GM12864 (cell line): ENCODE results near the gene NEK6.

Source experiments
- DNase-seq: peaks from one replicate; pipeline ENCODE4 v3.0.0-alpha.2; 2011; ENCODE audit warnings: low read depth
- H3K4me3 ChIP-seq: 2 replicates; pipeline ENCODE4 v1.5.1; 2011; ENCODE audit warnings: mild to moderate bottlenecking, low read depth, low read length, control low read depth
- CTCF ChIP-seq: IDR thresholded peaks from 2 replicates; pipeline ENCODE4 v1.5.1; 2011; ENCODE audit warnings: low read depth, mild to moderate bottlenecking, moderate library complexity, low read length, control low read depth, inconsistent platforms; ENCODE audit errors: missing control alignments

Gene NEK6

GRCh38 chr9:124298646-124299235 is 41.0 kb downstream of the NEK6 start:
- DNase-seq = no peak
- H3K4me3 ChIP-seq = no peak overlapping the region
- no peak for TF ChIP-seq CTCF

- H3K4me3 ChIP-seq = no peak overlapping the region
- no peak for TF ChIP-seq CTCF
- DNase-seq = no peak
These were observed 41.9 kb downstream of the NEK6 start for GRCh38 chr9:124299515-124300090.

- no peak overlapping the region for H3K4me3 ChIP-seq
- TF ChIP-seq CTCF = no peak
- DNase-seq = no peak
These were observed 42.6 kb downstream of the NEK6 start for GRCh38 chr9:124300312-124300711.

- no peak overlapping the region for H3K4me3 ChIP-seq
- no peak for DNase-seq
These were observed 45.2 kb downstream of the NEK6 start for GRCh38 chr9:124302921-124303320.

GRCh38 chr9:124303762-124304161 is 46.0 kb downstream of the NEK6 start:
- H3K4me3 ChIP-seq = no peak overlapping the region
- no peak for DNase-seq
- no peak for TF ChIP-seq CTCF

More at GRCh38 chr9:124302921-124303320, 45.2 kb downstream of the NEK6 start:
- TF ChIP-seq CTCF = no peak

GRCh38 chr9:124304285-124304684 is 46.5 kb downstream of the NEK6 start:
- no peak for DNase-seq
- TF ChIP-seq CTCF = no peak
- no peak overlapping the region for H3K4me3 ChIP-seq

GRCh38 chr9:124306098-124306735 is 48.5 kb downstream of the NEK6 start:
- no peak for DNase-seq
- no peak overlapping the region for H3K4me3 ChIP-seq
- TF ChIP-seq CTCF = no peak
